MM.1S (cell line): ENCODE measurements around the gene MPC2.

Experiments
- DNase-seq: peaks from one replicate; pipeline ENCODE4 v3.0.0-alpha.2; 2015
- H2AFZ ChIP-seq: fragments of 300-600 bp; sonication (generic); 2 replicates; pipeline ENCODE4 v1.6.0; 2016; ENCODE audit warnings: antibody characterized with exemption, low read length
- H3F3A ChIP-seq: fragments of 300-600 bp; sonication (generic); 2 replicates; pipeline ENCODE4 v1.6.1; 2016; ENCODE audit warnings: mild to moderate bottlenecking, antibody characterized with exemption, low read length, moderate library complexity, mixed read lengths; ENCODE audit not compliant: insufficient read depth
- H3K27ac ChIP-seq: fragments of 300-600 bp; sonication (generic); 2 replicates; pipeline ENCODE4 v1.5.1; 2016; ENCODE audit warnings: mild to moderate bottlenecking, low read length
- H3K27me3 ChIP-seq: fragments of 300-600 bp; sonication (generic); replicated peaks from 2 replicates; pipeline ENCODE4 v1.6.0; 2016; ENCODE audit warnings: low read length; ENCODE audit not compliant: insufficient read depth
- H3K36me3 ChIP-seq: fragments of 300-600 bp; sonication (generic); replicated peaks from 2 replicates; pipeline ENCODE4 v1.6.1; 2016; ENCODE audit warnings: mild to moderate bottlenecking, low read length, mixed read lengths; ENCODE audit not compliant: insufficient read depth
- H3K4me1 ChIP-seq: fragments of 300-600 bp; sonication (generic); 2 replicates; pipeline ENCODE4 v1.6.1; 2016; ENCODE audit warnings: low read length, mixed read lengths
- H3K4me2 ChIP-seq: fragments of 300-600 bp; sonication (generic); 2 replicates; pipeline ENCODE4 v1.6.0; 2016; ENCODE audit warnings: low read depth, low read length
- H3K4me3 ChIP-seq: fragments of 300-600 bp; sonication (generic); 2 replicates; pipeline ENCODE4 v1.5.1; 2016; ENCODE audit warnings: low read length, mixed read lengths
- H3K79me2 ChIP-seq: fragments of 300-600 bp; sonication (generic); 2 replicates; pipeline ENCODE4 v1.6.1; 2016; ENCODE audit warnings: mixed run types, low read length, mixed read lengths
- H3K9ac ChIP-seq: fragments of 300-600 bp; sonication (generic); 2 replicates; pipeline ENCODE4 v1.6.1; 2016; ENCODE audit warnings: low read length, mixed read lengths
- H3K9me2 ChIP-seq: fragments of 300-600 bp; sonication (generic); replicated peaks from 2 replicates; pipeline ENCODE4 v1.6.1; 2016; ENCODE audit warnings: mild to moderate bottlenecking, low read length, mixed read lengths; ENCODE audit not compliant: insufficient read depth
- H3K9me3 ChIP-seq: fragments of 300-600 bp; sonication (generic); replicated peaks from 2 replicates; pipeline ENCODE4 v1.6.1; 2016; ENCODE audit warnings: mild to moderate bottlenecking, low read length, mixed read lengths; ENCODE audit not compliant: insufficient read depth
- H4K20me1 ChIP-seq: fragments of 300-600 bp; sonication (generic); 2 replicates; pipeline ENCODE4 v1.6.1; 2016; ENCODE audit warnings: mild to moderate bottlenecking, low read length, moderate library complexity, mixed read lengths; ENCODE audit not compliant: insufficient read depth
- CTCF ChIP-seq: fragments of 300-600 bp; sonication (generic); IDR thresholded peaks from 2 replicates; pipeline ENCODE4 v1.5.1; 2016; ENCODE audit warnings: antibody characterized with exemption, low read length, mixed read lengths
- EZH2 ChIP-seq: fragments of 300-600 bp; sonication (generic); optimal IDR thresholded peaks from 2 replicates; pipeline ENCODE3; 2017; ENCODE audit warnings: low read depth, mild to moderate bottlenecking, antibody characterized with exemption, low read length, mixed read lengths
- EZH2phosphoT487 ChIP-seq: fragments of 300-600 bp; sonication (generic); IDR thresholded peaks from 2 replicates; pipeline ENCODE4 v1.6.1; 2018; ENCODE audit warnings: antibody characterized with exemption, low read length

The MPC2 gene

GRCh38 chr1:167913895-167914496, 22.9 kb downstream of the MPC2 start, which contains the start of gene ADCY10:
ADCY10 (minus strand) TSS chr1:167914134; CDS start chr1:167905140, 8,994 bp downstream.
- Histone ChIP-seq H3K9ac (no peak within 1 kb of the TSS), H3K4me2 (no peak within 1 kb of the TSS), H3K36me3 (no peaks in the 10 kb centered on the region), H3K9me3 (no peaks in the 10 kb centered on the region), H3K27me3 (no peaks in the 10 kb centered on the region), H3K4me3 (no peak within 1 kb of the TSS), H3F3A (no peaks in the 10 kb centered on the region), H3K4me1 (0 out of 2 replicates have a peak, but pooled peaks cover 5% of the 10 kb centered on the region), H3K9me2 (no peaks in the 10 kb centered on the region), H4K20me1 (no peaks in the 10 kb centered on the region), H3K27ac (no peak within 1 kb of the TSS), H2AFZ (no peak within 1 kb of the TSS), H3K79me2 (no peaks in the 10 kb centered on the region)
- TF ChIP-seq EZH2 (no peak), CTCF (no peak), EZH2phosphoT487 (no peak)
- no peak for DNase-seq

- no peak overlapping the region for H3K27ac ChIP-seq
Measured at GRCh38 chr1:167912294-167912693, 24.6 kb downstream of the MPC2 start.

GRCh38 chr1:167911413-167911812, 25.5 kb downstream of the MPC2 start:
- Histone ChIP-seq H3K4me2 (no peak overlapping the region), H3K4me1 (0 out of 2 replicates have a peak, but pooled peaks cover 5% of the 10 kb centered on the region), H3K79me2 (no peaks in the 10 kb centered on the region), H4K20me1 (no peaks in the 10 kb centered on the region), H3K4me3 (no peak overlapping the region), H3K27ac (no peak overlapping the region), H3K27me3 (no peaks in the 10 kb centered on the region), H3F3A (no peaks in the 10 kb centered on the region), H3K9me2 (no peaks in the 10 kb centered on the region), H3K9me3 (no peaks in the 10 kb centered on the region), H3K9ac (no peak overlapping the region), H3K36me3 (no peaks in the 10 kb centered on the region), H2AFZ (no peak overlapping the region)
- no peak for TF ChIP-seq CTCF
- no peak for TF ChIP-seq EZH2phosphoT487
- no peak for TF ChIP-seq EZH2
- DNase-seq, result no peak

More at GRCh38 chr1:167912294-167912693, 24.6 kb downstream of the MPC2 start:
- Histone ChIP-seq H3K9ac (no peak overlapping the region), H3K79me2 (no peaks in the 10 kb centered on the region), H3K27me3 (no peaks in the 10 kb centered on the region), H3K4me1 (0 out of 2 replicates have a peak, but pooled peaks cover 5% of the 10 kb centered on the region), H3K4me2 (no peak overlapping the region), H3F3A (no peaks in the 10 kb centered on the region), H4K20me1 (no peaks in the 10 kb centered on the region), H2AFZ (no peak overlapping the region), H3K36me3 (no peaks in the 10 kb centered on the region), H3K9me3 (no peaks in the 10 kb centered on the region), H3K9me2 (no peaks in the 10 kb centered on the region), H3K4me3 (no peak overlapping the region)
- TF ChIP-seq EZH2phosphoT487, result no peak
- DNase-seq, result no peak

GRCh38 chr1:167910530-167910929, 26.3 kb downstream of the MPC2 start:
- H3K9me3 ChIP-seq, result no peaks in the 10 kb centered on the region
- H2AFZ ChIP-seq, result no peak overlapping the region
- no peaks in the 10 kb centered on the region for H3F3A ChIP-seq
- no peaks in the 10 kb centered on the region for H3K9me2 ChIP-seq
- H3K27ac ChIP-seq, result no peak overlapping the region
- no peak overlapping the region for H3K4me2 ChIP-seq
- no peaks in the 10 kb centered on the region for H3K36me3 ChIP-seq
- 0 out of 2 replicates have a peak, but pooled peaks cover 5% of the 10 kb centered on the region for H3K4me1 ChIP-seq
- no peaks in the 10 kb centered on the region for H4K20me1 ChIP-seq
- no peak overlapping the region for H3K4me3 ChIP-seq
- DNase-seq, result no peak
- no peaks in the 10 kb centered on the region for H3K79me2 ChIP-seq
- H3K9ac ChIP-seq, result no peak overlapping the region
- TF ChIP-seq EZH2 (no peak), CTCF (no peak), EZH2phosphoT487 (no peak)
- H3K27me3 ChIP-seq, result no peaks in the 10 kb centered on the region
